OCI-LY3 (cell line): ENCODE results near the gene H1-8.

Source experiments
- H2AFZ ChIP-seq: fragments of 200-600, 300-600 bp; shearing (Covaris generic); 2 replicates; pipeline ENCODE4 v1.6.0; 2014; ENCODE audit warnings: antibody characterized with exemption, low read depth, low read length
- H3K27ac ChIP-seq: fragments of 200-600, 300-600 bp; sonication (generic); 2 replicates; pipeline ENCODE4 v1.5.1; 2014; ENCODE audit warnings: mild to moderate bottlenecking, low read length, moderate library complexity, mixed read lengths
- H3K27me3 ChIP-seq: fragments of 200-600, 300-600 bp; sonication (generic); 2 replicates; pipeline ENCODE4 v1.6.1; 2014; ENCODE audit warnings: low read depth, low read length, mixed read lengths
- H3K36me3 ChIP-seq: fragments of 200-600, 300-600 bp; sonication (generic); replicated peaks from 2 replicates; pipeline ENCODE3; 2014; ENCODE audit warnings: low read depth, low read length, mixed read lengths
- H3K4me1 ChIP-seq: fragments of 300-600, 200-600 bp; sonication (generic); 2 replicates; pipeline ENCODE4 v1.6.1; 2014; ENCODE audit warnings: low read length, mixed read lengths
- H3K4me2 ChIP-seq: fragments of 200-600, 300-600 bp; sonication (generic); 2 replicates; pipeline ENCODE4 v1.6.1; 2014; ENCODE audit warnings: low read length, mixed read lengths
- H3K4me3 ChIP-seq: fragments of 300-600, 200-600 bp; sonication (generic); 2 replicates; pipeline ENCODE4 v1.5.1; 2014; ENCODE audit warnings: antibody characterized with exemption, mild to moderate bottlenecking, low read length, moderate library complexity
- H3K79me2 ChIP-seq: fragments of 300-600, 200-600 bp; shearing (Covaris generic); 2 replicates; pipeline ENCODE4 v1.6.1; 2014; ENCODE audit warnings: mild to moderate bottlenecking, low read length, mixed read lengths
- H3K9ac ChIP-seq: fragments of 300-600, 200-600 bp; shearing (Covaris generic); 2 replicates; pipeline ENCODE4 v1.6.0; 2014; ENCODE audit warnings: mild to moderate bottlenecking, low read length, moderate library complexity
- H3K9me3 ChIP-seq: fragments of 200-600, 300-600 bp; shearing (Covaris generic); 2 replicates; pipeline ENCODE4 v1.6.1; 2014; ENCODE audit warnings: low read length, mixed read lengths; ENCODE audit not compliant: insufficient read depth
- H4K20me1 ChIP-seq: fragments of 200-600, 300-600 bp; sonication (generic); 2 replicates; pipeline ENCODE4 v1.6.1; 2016; ENCODE audit warnings: low read length, mixed read lengths; ENCODE audit not compliant: insufficient read depth
- CTCF ChIP-seq: fragments of 200-600, 300-600 bp; sonication (generic); IDR thresholded peaks from 2 replicates; pipeline ENCODE4 v1.5.1; 2014; ENCODE audit warnings: antibody characterized with exemption, low read length, low read depth
- EZH2phosphoT487 ChIP-seq: fragments of 200-600 bp; shearing (Covaris generic); IDR thresholded peaks from 2 replicates; pipeline ENCODE4 v1.6.1; 2018; ENCODE audit warnings: antibody characterized with exemption, mixed run types, low read depth

H1-8 gene

DNA sequence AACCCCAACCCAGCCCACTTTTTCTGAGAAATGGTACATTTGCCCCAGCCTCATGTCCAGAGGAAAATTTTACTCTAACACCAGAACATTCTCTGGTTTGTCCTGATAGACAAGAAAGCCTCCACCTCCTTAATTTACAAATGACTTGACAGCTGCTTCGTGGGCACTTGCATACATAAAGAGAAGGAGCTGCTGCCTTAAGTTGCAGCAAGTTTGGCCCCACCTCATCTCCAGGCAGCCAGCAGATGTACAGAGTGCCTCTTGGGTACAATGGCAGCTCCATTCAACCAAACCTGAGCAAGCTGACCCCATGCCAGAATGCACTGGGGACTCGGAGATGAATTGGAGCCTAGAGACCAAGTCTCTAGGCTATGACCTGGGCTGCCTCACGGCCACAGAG, 6.2 kb upstream of the H1-8 start:
- Histone ChIP-seq H3K27me3 (peaks cover 12% of the 10 kb centered on the region), H3K79me2 (no peaks in the 10 kb centered on the region), H3K36me3 (no peaks in the 10 kb centered on the region), H4K20me1 (no peaks in the 10 kb centered on the region), H3K4me2 (no peak overlapping the region), H3K4me1 (no peaks in the 10 kb centered on the region), H3K4me3 (no peak overlapping the region), H3K9ac (no peak overlapping the region), H3K27ac (no peak overlapping the region), H2AFZ (no peak overlapping the region), H3K9me3 (no peaks in the 10 kb centered on the region)
- no peak for TF ChIP-seq CTCF

- H3K4me1 ChIP-seq: no peaks in the 10 kb centered on the region
- no peak overlapping the region for H3K4me2 ChIP-seq
- no peaks in the 10 kb centered on the region for H3K36me3 ChIP-seq
- H3K79me2 ChIP-seq: no peaks in the 10 kb centered on the region
- no peaks in the 10 kb centered on the region for H3K9me3 ChIP-seq
- no peak overlapping the region for H2AFZ ChIP-seq
- TF ChIP-seq EZH2phosphoT487 (no peak), CTCF (no peak)
- no peak overlapping the region for H3K9ac ChIP-seq
- H3K27me3 ChIP-seq: peaks cover 12% of the 10 kb centered on the region
- H4K20me1 ChIP-seq: no peaks in the 10 kb centered on the region
- H3K4me3 ChIP-seq: no peak overlapping the region
- no peak overlapping the region for H3K27ac ChIP-seq
Observed at GRCh38 chr3:129539206-129539605, 3.8 kb upstream of the H1-8 start.

- H3K79me2 ChIP-seq: no peaks in the 10 kb centered on the region
- TF ChIP-seq EZH2phosphoT487 (no peak), CTCF (no peak)
- no peak overlapping the region for H3K4me3 ChIP-seq
- H3K9me3 ChIP-seq: no peaks in the 10 kb centered on the region
- no peak overlapping the region for H2AFZ ChIP-seq
- H3K9ac ChIP-seq: no peak overlapping the region
- H3K4me1 ChIP-seq: no peaks in the 10 kb centered on the region
- peaks cover 12% of the 10 kb centered on the region for H3K27me3 ChIP-seq
- H3K4me2 ChIP-seq: no peak overlapping the region
- H3K36me3 ChIP-seq: no peaks in the 10 kb centered on the region
- no peak overlapping the region for H3K27ac ChIP-seq
- H4K20me1 ChIP-seq: no peaks in the 10 kb centered on the region
Observed at GRCh38 chr3:129540776-129541516, 2.0 kb upstream of the H1-8 start.

DNA sequence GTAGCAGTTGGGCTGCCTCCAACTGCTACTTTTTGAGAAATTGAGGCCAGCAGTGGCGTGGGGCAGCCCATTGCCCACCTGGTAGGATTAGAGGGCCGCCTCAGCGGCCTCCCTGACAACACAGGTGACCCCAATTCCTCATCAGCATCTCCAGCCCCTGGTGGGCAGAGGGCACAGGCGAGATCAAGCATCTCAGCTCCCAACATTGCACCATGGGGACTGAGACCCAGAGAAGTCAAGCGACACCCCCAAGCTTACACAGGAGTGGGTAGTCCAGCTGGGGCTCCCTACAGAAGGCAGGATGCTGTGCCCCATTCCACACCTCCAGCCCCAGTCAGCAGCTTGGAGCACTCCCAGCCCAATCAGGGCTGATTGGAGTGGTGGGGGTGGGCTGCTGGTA, 228 bp upstream of the H1-8 start:
- no peak overlapping the region for H3K9ac ChIP-seq
- H3K9me3 ChIP-seq: no peaks in the 10 kb centered on the region
- H3K4me2 ChIP-seq: no peak overlapping the region
- no peaks in the 10 kb centered on the region for H3K36me3 ChIP-seq
- H2AFZ ChIP-seq: no peak overlapping the region
- no peak overlapping the region for H3K4me3 ChIP-seq
- no peaks in the 10 kb centered on the region for H3K4me1 ChIP-seq
- H4K20me1 ChIP-seq: no peaks in the 10 kb centered on the region
- no peak for TF ChIP-seq EZH2phosphoT487
- TF ChIP-seq CTCF: no peak
- H3K27me3 ChIP-seq: peaks cover 5% of the 10 kb centered on the region; the same call in 1 of the 2 replicates
- H3K79me2 ChIP-seq: no peaks in the 10 kb centered on the region
- H3K27ac ChIP-seq: no peak overlapping the region
